HG03159 (cell line): Measurements from ENCODE around the gene TUBA1A.
"Not testable (repeated sequence)": the region's sequence is repeated elsewhere in the genome, so short reads cannot be mapped to it uniquely, and the experiment has no call there.

Experiments used
- ATAC-seq: cut with Tn5 transposase; IDR thresholded peaks from one replicate; pipeline ENCODE4 v1.9.1; 2021; ENCODE audit warnings: mild to moderate bottlenecking, moderate library complexity; ENCODE audit not compliant: unreplicated experiment

The TUBA1A gene

GRCh38 chr12:49201595-49202295, 12.9 kb upstream of the TUBA1A start:
- no peak for ATAC-seq

- ATAC-seq, result no peak
Measured at GRCh38 chr12:49200919-49201594, 12.2 kb upstream of the TUBA1A start.

GRCh38 chr12:49198431-49199155, 9.7 kb upstream of the TUBA1A start:
- no peak for ATAC-seq

- ATAC-seq, result no peak
Measured at GRCh38 chr12:49197256-49197655, 8.4 kb upstream of the TUBA1A start.

GRCh38 chr12:49195736-49196135, 6.9 kb upstream of the TUBA1A start:
- ATAC-seq, result no peak

GRCh38 chr12:49193746-49194145, 4.9 kb upstream of the TUBA1A start:
- ATAC-seq, result not testable (repeated sequence)

- not testable (repeated sequence) for ATAC-seq
Measured at GRCh38 chr12:49191498-49191897, 2.6 kb upstream of the TUBA1A start.

- ATAC-seq, result no peak
Measured at GRCh38 chr12:49190974-49191373, 2.1 kb upstream of the TUBA1A start.

GRCh38 chr12:49189731-49190716, 1.1 kb upstream of the TUBA1A start:
- ATAC-seq, result no peak

GRCh38 chr12:49188201-49188915, 522 bp downstream of the TUBA1A start:
- peak; percentile 38 for ATAC-seq

GRCh38 chr12:49187184-49187583, 1.7 kb downstream of the TUBA1A start:
- ATAC-seq, result no peak

GRCh38 chr12:49186307-49186706, 2.6 kb downstream of the TUBA1A start:
- not testable (repeated sequence) for ATAC-seq

- ATAC-seq, result not testable (repeated sequence)
Measured at GRCh38 chr12:49184697-49185096, 4.2 kb downstream of the TUBA1A start.

- not testable (repeated sequence) for ATAC-seq
Measured at GRCh38 chr12:49183214-49183950, 5.5 kb downstream of the TUBA1A start.

- ATAC-seq, result no peak
Measured at GRCh38 chr12:49174218-49174617, 14.7 kb downstream of the TUBA1A start.

GRCh38 chr12:49170924-49171323, 18.0 kb downstream of the TUBA1A start:
- no peak for ATAC-seq

- ATAC-seq, result no peak
Measured at GRCh38 chr12:49165114-49165513, 23.8 kb downstream of the TUBA1A start.

GRCh38 chr12:49161901-49162300, 27.0 kb downstream of the TUBA1A start:
- ATAC-seq, result not testable (repeated sequence)

GRCh38 chr12:49161092-49161795, 27.6 kb downstream of the TUBA1A start:
- ATAC-seq, result no peak
